GM23248 (cell line): ENCODE data around the gene NUP133.

Source experiments
- EZH2 ChIP-seq: fragments of 200-600 bp; sonication (generic); IDR thresholded peaks from 2 replicates; pipeline ENCODE4 v1.6.1; 2018; ENCODE audit warnings: antibody characterized with exemption, mild to moderate bottlenecking; ENCODE audit not compliant: insufficient read depth, poor library complexity, severe bottlenecking
- EZH2phosphoT487 ChIP-seq: fragments of 200-600 bp; sonication (generic); IDR thresholded peaks from 2 replicates; pipeline ENCODE4 v1.6.1; 2018; ENCODE audit warnings: antibody characterized with exemption, moderate library complexity, mild to moderate bottlenecking, low read depth; ENCODE audit not compliant: insufficient read depth

DNA sequence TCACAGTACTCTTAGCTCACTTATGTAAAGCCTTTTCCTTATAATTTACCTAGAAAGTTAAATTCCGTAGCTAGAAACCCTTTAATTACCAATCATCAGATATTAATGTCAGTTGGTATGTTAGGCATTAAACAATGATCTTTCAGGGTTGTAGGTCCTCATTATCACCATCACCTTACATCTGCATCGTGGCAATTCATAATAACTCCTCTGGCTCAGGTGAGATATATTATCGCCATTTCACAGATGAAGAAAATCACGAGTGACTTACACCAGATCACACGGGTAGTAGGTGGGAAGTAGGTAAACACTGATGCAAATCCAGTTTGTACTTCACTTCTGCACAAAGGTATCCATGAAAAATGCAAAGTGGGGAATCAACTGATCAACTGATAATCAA is 639 bp downstream of the NUP133 start:
- TF ChIP-seq EZH2phosphoT487 (no peak), EZH2 (no peak)
